ENCODE data around the gene DENND1A. TPM values are rescaled to one million over a fixed set of nuclear protein-coding genes. Genes with fewer than 3 reads are reported as not detected.

The DENND1A gene
- total RNA-seq, 4 donors from 2014 or later: 20.9 to 33.6 (median 23.7) TPM

- Histone ChIP-seq H3K36me3 (peaks cover 0 to 28% of the 10 kb centered on the region in 2 donors), H3K4me3 (no peak overlapping the region), H3K4me1 (peaks cover 0 to 5% (median 0%) of the 10 kb centered on the region in 3 donors), H3K9me3 (no peaks in the 10 kb centered on the region), H3K27me3 (no peaks in the 10 kb centered on the region), H3K27ac (peak overlapping the region in 1 of 4 donors; percentile 33)
- 47 to 60% methylated on average over 2 to 3 of the region's 3 CpGs for WGBS, 2 donors (ENCODE audit: low coverage in 1 of 2)
- ATAC-seq: peak; percentile 92
- no peak for TF ChIP-seq EP300 (IDR thresholded peaks at IDR 0.05)
- no peak for TF ChIP-seq POLR2A (IDR thresholded peaks at IDR 0.05)
- no peak for TF ChIP-seq POLR2AphosphoS5 (IDR thresholded peaks at IDR 0.05)
- TF ChIP-seq, protein P1, sequence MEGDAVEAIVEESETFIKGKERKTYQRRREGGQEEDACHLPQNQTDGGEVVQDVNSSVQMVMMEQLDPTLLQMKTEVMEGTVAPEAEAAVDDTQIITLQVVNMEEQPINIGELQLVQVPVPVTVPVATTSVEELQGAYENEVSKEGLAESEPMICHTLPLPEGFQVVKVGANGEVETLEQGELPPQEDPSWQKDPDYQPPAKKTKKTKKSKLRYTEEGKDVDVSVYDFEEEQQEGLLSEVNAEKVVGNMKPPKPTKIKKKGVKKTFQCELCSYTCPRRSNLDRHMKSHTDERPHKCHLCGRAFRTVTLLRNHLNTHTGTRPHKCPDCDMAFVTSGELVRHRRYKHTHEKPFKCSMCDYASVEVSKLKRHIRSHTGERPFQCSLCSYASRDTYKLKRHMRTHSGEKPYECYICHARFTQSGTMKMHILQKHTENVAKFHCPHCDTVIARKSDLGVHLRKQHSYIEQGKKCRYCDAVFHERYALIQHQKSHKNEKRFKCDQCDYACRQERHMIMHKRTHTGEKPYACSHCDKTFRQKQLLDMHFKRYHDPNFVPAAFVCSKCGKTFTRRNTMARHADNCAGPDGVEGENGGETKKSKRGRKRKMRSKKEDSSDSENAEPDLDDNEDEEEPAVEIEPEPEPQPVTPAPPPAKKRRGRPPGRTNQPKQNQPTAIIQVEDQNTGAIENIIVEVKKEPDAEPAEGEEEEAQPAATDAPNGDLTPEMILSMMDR (IDR thresholded peaks at IDR 0.05): no peak
Measured at GRCh38 chr9:123555646-123556045, 374.3 kb downstream of the DENND1A start.

GRCh38 chr9:123552530-123552929, 377.4 kb downstream of the DENND1A start:
- H3K27ac ChIP-seq: no peak overlapping the region
- ATAC-seq: no peak
- H3K27me3 ChIP-seq: no peaks in the 10 kb centered on the region
- H3K36me3 ChIP-seq: peaks cover 0 to 32% of the 10 kb centered on the region in 2 donors
- TF ChIP-seq, protein P1 (IDR thresholded peaks at IDR 0.05): no peak
- no peak for TF ChIP-seq EP300 (IDR thresholded peaks at IDR 0.05)
- no peaks in the 10 kb centered on the region for H3K9me3 ChIP-seq
- peaks cover 0 to 5% (median 0%) of the 10 kb centered on the region in 3 donors for H3K4me1 ChIP-seq
- 100% methylated on average over 1 to 2 of the region's 5 CpGs for WGBS, 2 donors (ENCODE audit: low coverage in 1 of 2)
- H3K4me3 ChIP-seq: no peak overlapping the region

DNA sequence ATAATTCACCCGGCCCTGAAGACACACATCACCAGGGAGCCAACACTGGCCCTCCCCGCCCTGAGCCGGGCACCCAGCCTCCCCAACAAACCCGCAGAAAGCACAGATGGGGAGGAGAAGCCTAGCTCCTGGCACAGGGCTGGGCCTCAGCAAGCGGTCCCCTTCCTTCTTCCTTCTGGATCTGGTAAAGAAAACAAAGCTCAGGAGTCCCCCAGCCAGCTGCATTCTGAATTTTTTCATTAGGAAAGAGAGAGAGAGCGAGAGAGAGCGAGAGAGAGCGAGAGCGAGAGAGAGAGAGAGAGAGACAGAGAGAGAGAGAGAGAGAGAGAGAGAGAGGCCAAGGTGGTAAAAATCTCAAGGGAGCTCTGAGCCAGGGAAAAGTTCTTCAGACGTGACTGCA, 378.2 kb downstream of the DENND1A start:
- H3K4me3 ChIP-seq: no peak overlapping the region
- H3K4me1 ChIP-seq: peaks cover 0 to 5% (median 0%) of the 10 kb centered on the region in 3 donors
- ATAC-seq: no peak
- TF ChIP-seq, protein P1 (IDR thresholded peaks at IDR 0.05): no peak
- H3K27me3 ChIP-seq: no peaks in the 10 kb centered on the region
- no peak overlapping the region for H3K27ac ChIP-seq
- peaks cover 0 to 24% of the 10 kb centered on the region in 2 donors for H3K36me3 ChIP-seq
- 100% methylated on average over 1 of the region's 10 CpGs; no CpG with 5 or more reads in 1 of the 2 donors for WGBS, 2 donors (ENCODE audit: low coverage in 1 of 2)
- no peaks in the 10 kb centered on the region for H3K9me3 ChIP-seq

GRCh38 chr9:123550797-123551196, 379.1 kb downstream of the DENND1A start:
- WGBS, 2 donors (ENCODE audit: low coverage in 1 of 2): 60 to 71% methylated on average over 5 of the region's 5 CpGs
- no peaks in the 10 kb centered on the region for H3K4me1 ChIP-seq
- no peak overlapping the region for H3K27ac ChIP-seq
- no peaks in the 10 kb centered on the region for H3K9me3 ChIP-seq
- no peak overlapping the region for H3K4me3 ChIP-seq
- no peak for ATAC-seq
- no peak for TF ChIP-seq POLR2A (IDR thresholded peaks at IDR 0.05)
- TF ChIP-seq, protein P1 (IDR thresholded peaks at IDR 0.05): no peak
- TF ChIP-seq POLR2AphosphoS5 (IDR thresholded peaks at IDR 0.05): no peak
- no peak for TF ChIP-seq EP300 (IDR thresholded peaks at IDR 0.05)
- H3K27me3 ChIP-seq: no peaks in the 10 kb centered on the region
- H3K36me3 ChIP-seq: peaks cover 0 to 15% of the 10 kb centered on the region in 2 donors

DNA sequence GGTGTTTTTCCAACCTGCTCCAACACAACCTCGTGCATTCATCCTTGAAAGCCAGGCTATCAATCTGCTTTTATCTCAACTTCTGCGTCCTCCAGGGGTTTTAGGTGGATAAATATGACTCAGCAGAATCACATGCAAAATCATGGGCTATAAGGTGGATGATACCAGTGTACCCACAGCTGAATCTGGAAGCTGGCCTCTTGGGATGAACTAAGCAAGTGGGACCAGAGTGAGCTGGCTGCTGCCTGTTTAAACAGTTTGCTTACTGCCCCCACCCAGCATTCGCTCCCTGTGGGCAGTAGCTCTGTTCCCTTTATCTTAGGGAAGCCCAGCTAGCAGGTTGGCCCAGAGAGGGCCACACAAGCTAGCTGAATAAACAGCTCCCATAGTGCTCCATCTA, 379.9 kb downstream of the DENND1A start:
- Histone ChIP-seq H3K27me3 (no peaks in the 10 kb centered on the region), H3K4me1 (no peaks in the 10 kb centered on the region), H3K9me3 (no peaks in the 10 kb centered on the region), H3K4me3 (no peak overlapping the region), H3K27ac (no peak overlapping the region), H3K36me3 (peaks cover 0 to 7% of the 10 kb centered on the region in 2 donors)
- ATAC-seq: no peak
- no peak for TF ChIP-seq EP300 (IDR thresholded peaks at IDR 0.05)
- TF ChIP-seq, protein P1 (IDR thresholded peaks at IDR 0.05): no peak
- TF ChIP-seq POLR2A (IDR thresholded peaks at IDR 0.05): no peak
- no peak for TF ChIP-seq POLR2AphosphoS5 (IDR thresholded peaks at IDR 0.05)
- WGBS, 2 donors (ENCODE audit: low coverage in 1 of 2): 82 to 88% methylated on average over 3 of the region's 3 CpGs
